CD4-positive, alpha-beta T cell (primary cell): ENCODE measurements around the gene AMIGO2. TPM values are rescaled to one million over a fixed set of nuclear protein-coding genes. Genes with fewer than 3 reads are reported as not detected.

ENCODE experiments used
- ATAC-seq: fragments of 200-7000 bp; cut with Tn5 transposase; one replicate; pipeline ENCODE4 v1.10.0; 2022; ENCODE audit warnings: mild to moderate bottlenecking; ENCODE audit not compliant: poor library complexity
- CTCF ChIA-PET: fragments of 350-600 bp; sonication (Branson Sonifier 250); formaldehyde crosslinking; loops from one replicate; lab custom pipeline; 2021; ENCODE audit warnings: antibody characterized with exemption, inconsistent platforms; lab: Charles Lee
- POLR2A ChIA-PET: fragments of 350-600 bp; sonication (Branson Sonifier 250); formaldehyde crosslinking; loops from one replicate; lab custom pipeline; 2021; ENCODE audit warnings: antibody characterized with exemption, inconsistent platforms; lab: Charles Lee
- DNase-seq, 14 experiments: peaks; one replicate each; pipeline ENCODE4 v3.0.0-alpha.2; 2013 to 2020; ENCODE audit warnings: mixed read lengths in 2 of 14
- H3K27ac ChIP-seq, 2 donors: one replicate each; pipeline versions ENCODE4 v1.5.1 to v1.7.0; 2013; ENCODE audit warnings: low read length in 2 of 2, low read depth in 1 of 2, mild to moderate bottlenecking in 1 of 2
- H3K27me3 ChIP-seq, 2 experiments: 1 replicate in 1 of 2; 2 replicates in 1 of 2; pipeline versions ENCODE4 v1.6.1 to v1.7.0; 2013; ENCODE audit warnings: low read length in 2 of 2, control low read depth in 1 of 2, mild to moderate bottlenecking in 1 of 2, moderate library complexity in 1 of 2; ENCODE audit not compliant: insufficient read depth in 2 of 2, control insufficient read depth in 1 of 2
- H3K36me3 ChIP-seq: one replicate; pipeline ENCODE4 v1.6.1; 2013; ENCODE audit warnings: low read length, control low read depth; ENCODE audit not compliant: insufficient read depth
- H3K4me1 ChIP-seq: one replicate; pipeline ENCODE4 v1.6.1; 2013; ENCODE audit warnings: low read length, control low read depth; ENCODE audit not compliant: insufficient read depth
- H3K4me3 ChIP-seq: one replicate; pipeline ENCODE4 v1.5.1; 2013; ENCODE audit warnings: mild to moderate bottlenecking, low read length, moderate library complexity
- H3K9me3 ChIP-seq, 2 experiments: 1 replicate in 1 of 2; 2 replicates in 1 of 2; pipeline versions ENCODE4 v1.6.1 to v1.7.0; 2013; ENCODE audit warnings: low read length in 2 of 2, mild to moderate bottlenecking in 2 of 2, control low read depth in 1 of 2, moderate library complexity in 1 of 2; ENCODE audit not compliant: control insufficient read depth in 1 of 2, insufficient read depth in 1 of 2
- H3K27ac Mint-ChIP-seq: one replicate; pipeline ENCODE4 v1.8.0; 2020; ENCODE audit warnings: mixed read lengths
- H3K27me3 Mint-ChIP-seq: one replicate; pipeline ENCODE4 v1.8.0; 2021; ENCODE audit warnings: mixed read lengths
- H3K36me3 Mint-ChIP-seq: one replicate; pipeline ENCODE4 v1.8.0; 2021; ENCODE audit warnings: low read depth, mixed read lengths
- H3K4me1 Mint-ChIP-seq: one replicate; pipeline ENCODE4 v1.8.0; 2021; ENCODE audit warnings: low read depth, mixed read lengths
- H3K4me3 Mint-ChIP-seq: one replicate; pipeline ENCODE4 v1.8.0; 2020; ENCODE audit warnings: mild to moderate bottlenecking, mixed read lengths
- H3K9me3 Mint-ChIP-seq: one replicate; pipeline ENCODE4 v1.8.0; 2020; ENCODE audit warnings: mixed read lengths
- CTCF ChIP-seq: fragments of 200-600 bp; IDR thresholded peaks from one replicate; pipeline ENCODE4 v1.8.0; 2022; ENCODE audit warnings: antibody characterized with exemption, mild to moderate bottlenecking
- intact Hi-C, 2 experiments: fragments of 100-400 bp; cut with DNase I in 1 of 2; cut with micrococcal nuclease in 1 of 2; formaldehyde crosslinking; loops; one replicate each; pipeline versions ENCODE4 v1.15.1 to v1.9.0; 2023 to 2025; cut with DNase I, micrococcal nuclease
- total RNA-seq, 174 experiments: library from RNA in 2 of 174; stranded (reverse) in 2 of 174; gene quantifications; one replicate each; pipeline ENCODE4 v1.2.3 and lab custom pipeline; 2021 to 2026

Gene AMIGO2
- total RNA-seq, 2 experiments from 2014 or later, result 9.7 to 10.1 TPM

DNA sequence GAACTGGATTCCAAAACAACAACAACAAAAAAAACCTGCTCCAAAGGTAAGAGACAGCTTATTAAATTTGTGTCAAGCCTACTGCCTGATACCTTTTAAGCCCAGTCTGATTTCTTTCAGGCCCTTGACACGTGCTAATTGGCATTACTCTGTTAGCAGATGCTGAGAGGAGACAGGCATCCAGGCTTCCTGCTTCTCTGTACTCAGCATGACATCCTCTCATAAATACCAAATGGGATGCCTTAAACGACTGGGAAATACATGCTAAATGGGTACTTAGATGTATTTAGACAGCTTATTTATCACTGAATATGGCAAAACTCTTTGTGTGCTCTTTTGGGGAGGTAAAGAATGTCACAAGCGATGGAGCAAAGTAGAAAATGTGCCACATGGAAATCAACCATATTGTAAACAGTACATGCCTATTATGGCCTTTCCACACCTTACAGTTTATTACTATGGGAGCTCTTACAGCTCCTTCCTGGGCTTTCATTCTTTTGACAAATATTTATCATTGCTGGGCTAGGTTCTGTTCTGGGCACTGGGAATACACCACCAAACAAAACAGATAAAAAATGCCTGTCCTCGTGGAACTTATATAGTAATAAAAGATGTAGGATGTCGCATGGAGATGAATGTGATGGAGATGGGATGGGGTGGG, 11.9 kb downstream of the AMIGO2 start:
- no peaks in the 10 kb centered on the region for H3K36me3 Mint-ChIP-seq
- H3K27me3 Mint-ChIP-seq, result no peaks in the 10 kb centered on the region
- H3K4me3 Mint-ChIP-seq, result no peak overlapping the region
- H3K27ac Mint-ChIP-seq, result no peak overlapping the region
- no peaks in the 10 kb centered on the region for H3K4me1 ChIP-seq
- H3K27me3 ChIP-seq, result no peaks in the 10 kb centered on the region
- no peak overlapping the region for H3K4me3 ChIP-seq
- H3K4me1 Mint-ChIP-seq, result peaks cover 5% of the 10 kb centered on the region
- no peaks in the 10 kb centered on the region for H3K9me3 ChIP-seq
- ChIA-PET CTCF (no interaction called here), POLR2A (interaction anchor here (0.6 to 1.0 kb wide), 2 partner anchors 12 to 1617 kb away, joined by 3 to 4 read pairs; partner anchors contain the start of genes AMIGO2 and PCED1B)
- H3K9me3 Mint-ChIP-seq, result no peaks in the 10 kb centered on the region
- no peak for DNase-seq
- intact Hi-C loops, result no loop called here
- no peak for ATAC-seq
- no peak for TF ChIP-seq CTCF
- H3K36me3 ChIP-seq, result no peaks in the 10 kb centered on the region
- no peak overlapping the region for H3K27ac ChIP-seq

DNA sequence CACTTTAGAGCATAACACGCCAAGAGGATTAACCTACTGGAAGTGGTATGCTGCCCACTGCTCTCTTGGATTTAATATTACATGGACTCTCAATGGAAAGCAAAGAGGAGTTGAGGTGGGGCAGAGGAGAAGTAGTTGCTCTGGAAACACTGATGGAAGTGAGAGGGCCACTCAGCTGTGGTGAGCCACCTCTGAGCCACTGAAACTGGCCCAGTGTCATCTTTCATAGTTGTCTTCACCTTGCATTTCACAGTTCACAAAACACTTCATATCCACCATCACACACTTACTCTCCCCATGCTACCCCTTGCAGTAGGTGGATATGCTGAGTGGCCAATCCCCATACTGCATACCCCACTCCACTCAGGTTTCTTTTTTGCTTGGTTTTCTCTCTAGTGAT, 12.6 kb downstream of the AMIGO2 start:
- no peaks in the 10 kb centered on the region for H3K9me3 ChIP-seq
- CTCF ChIA-PET, result no interaction called here
- DNase-seq, result no peak
- intact Hi-C loops, result no loop called here
- H3K36me3 Mint-ChIP-seq, result no peaks in the 10 kb centered on the region
- no peak overlapping the region for H3K27ac ChIP-seq
- POLR2A ChIA-PET, result no interaction called here
- TF ChIP-seq CTCF, result no peak
- no peaks in the 10 kb centered on the region for H3K9me3 Mint-ChIP-seq
- H3K27me3 ChIP-seq, result no peaks in the 10 kb centered on the region
- no peaks in the 10 kb centered on the region for H3K4me1 ChIP-seq
- no peak overlapping the region for H3K4me3 Mint-ChIP-seq
- H3K4me1 Mint-ChIP-seq, result peaks cover 5% of the 10 kb centered on the region
- no peaks in the 10 kb centered on the region for H3K27me3 Mint-ChIP-seq
- no peaks in the 10 kb centered on the region for H3K36me3 ChIP-seq
- no peak overlapping the region for H3K27ac Mint-ChIP-seq
- no peak for ATAC-seq
- no peak overlapping the region for H3K4me3 ChIP-seq

- H3K36me3 ChIP-seq, result no peaks in the 10 kb centered on the region
- Mint-ChIP-seq H3K27me3 (no peaks in the 10 kb centered on the region), H3K4me1 (peaks cover 5% of the 10 kb centered on the region), H3K36me3 (no peaks in the 10 kb centered on the region), H3K27ac (no peak overlapping the region), H3K4me3 (no peak overlapping the region), H3K9me3 (no peaks in the 10 kb centered on the region)
- ChIA-PET POLR2A (no interaction called here), CTCF (no interaction called here)
- no peaks in the 10 kb centered on the region for H3K9me3 ChIP-seq
- intact Hi-C loops, result no loop called here
- H3K4me3 ChIP-seq, result no peak overlapping the region
- DNase-seq (no peak), ATAC-seq (no peak)
- no peaks in the 10 kb centered on the region for H3K4me1 ChIP-seq
- TF ChIP-seq CTCF, result no peak
- H3K27me3 ChIP-seq, result no peaks in the 10 kb centered on the region
- no peak overlapping the region for H3K27ac ChIP-seq
These were observed 13.3 kb downstream of the AMIGO2 start for GRCh38 chr12:47066278-47067025.
